Measurements from ENCODE around the gene TMEM232. TPM values are rescaled to one million over a fixed set of nuclear protein-coding genes. Genes with fewer than 3 reads are reported as not detected.

The TMEM232 gene
- total RNA-seq, 4 donors from 2014 or later, result 3.8 to 13.1 (median 4.1) TPM; not detected in 1

- no peaks in the 10 kb centered on the region for H3K27me3 ChIP-seq
- H3K4me1 ChIP-seq, result no peaks in the 10 kb centered on the region
- no peaks in the 10 kb centered on the region for H3K9me3 ChIP-seq
- in situ Hi-C loops (cut with MboI; ENCODE audit: low pct_ligation_motif_present in 1 of 4, low pct_unique_long_range_greater_than_20kb in 1 of 4, low sequenced_read_pairs in 3 of 4) (no loop called here), intact Hi-C loops (cut with DNase I; ENCODE audit: low total_unique reads) (no loop called here)
- DNase-seq, result no peak
- WGBS, 2 donors (ENCODE audit: low coverage in 1 of 2), result 53 to 63% methylated on average over 2 of the region's 2 CpGs
- H3K4me3 ChIP-seq, result no peak overlapping the region
- TF ChIP-seq EP300 (IDR thresholded peaks at IDR 0.05; ENCODE audit: low read depth) (no peak), CTCF (IDR thresholded peaks at IDR 0.05) (no peak), POLR2A (IDR thresholded peaks at IDR 0.05) (no peak), POLR2AphosphoS5 (IDR thresholded peaks at IDR 0.05) (no peak)
- no peak overlapping the region for H3K27ac ChIP-seq
- no peaks in the 10 kb centered on the region for H3K36me3 ChIP-seq
Measured at GRCh38 chr5:110718311-110718710, 8.2 kb downstream of the TMEM232 start.

- in situ Hi-C loops (cut with MboI; ENCODE audit: low pct_ligation_motif_present in 1 of 4, low pct_unique_long_range_greater_than_20kb in 1 of 4, low sequenced_read_pairs in 3 of 4), result no loop called here
- Histone ChIP-seq H3K4me3 (no peak overlapping the region), H3K27me3 (no peaks in the 10 kb centered on the region), H3K36me3 (no peaks in the 10 kb centered on the region), H3K9me3 (no peaks in the 10 kb centered on the region), H3K4me1 (no peaks in the 10 kb centered on the region), H3K27ac (no peak overlapping the region)
- DNase-seq, result no peak
- intact Hi-C loops (cut with DNase I; ENCODE audit: low total_unique reads), result no loop called here
- TF ChIP-seq EP300 (IDR thresholded peaks at IDR 0.05; ENCODE audit: low read depth) (no peak), CTCF (IDR thresholded peaks at IDR 0.05) (no peak), POLR2A (IDR thresholded peaks at IDR 0.05) (no peak), POLR2AphosphoS5 (IDR thresholded peaks at IDR 0.05) (no peak)
- 83 to 85% methylated on average over 2 to 5 of the region's 5 CpGs for WGBS, 2 donors (ENCODE audit: low coverage in 1 of 2)
Measured at GRCh38 chr5:110716247-110717245, 9.9 kb downstream of the TMEM232 start.

- in situ Hi-C loops (cut with MboI; ENCODE audit: low pct_ligation_motif_present in 1 of 4, low pct_unique_long_range_greater_than_20kb in 1 of 4, low sequenced_read_pairs in 3 of 4), result no loop called here
- intact Hi-C loops (cut with DNase I; ENCODE audit: low total_unique reads), result no loop called here
- 63 to 73% methylated on average over 3 of the region's 3 CpGs for WGBS, 2 donors (ENCODE audit: low coverage in 1 of 2)
Measured at GRCh38 chr5:110707260-110707844, 19.1 kb downstream of the TMEM232 start.

More at GRCh38 chr5:110707260-110707844, 19.1 kb downstream of the TMEM232 start:
- Histone ChIP-seq H3K4me1 (no peaks in the 10 kb centered on the region), H3K27me3 (no peaks in the 10 kb centered on the region), H3K36me3 (no peaks in the 10 kb centered on the region), H3K9me3 (no peaks in the 10 kb centered on the region), H3K4me3 (no peak overlapping the region), H3K27ac (no peak overlapping the region)
- DNase-seq, result no peak
- TF ChIP-seq POLR2AphosphoS5 (IDR thresholded peaks at IDR 0.05) (no peak), POLR2A (IDR thresholded peaks at IDR 0.05) (no peak), EP300 (IDR thresholded peaks at IDR 0.05; ENCODE audit: low read depth) (no peak), CTCF (IDR thresholded peaks at IDR 0.05) (no peak)

Data from transverse colon (tissue), 4 donors.